Measurements from ENCODE around the gene GLTP.
"Not testable (repeated sequence)": the region's sequence is repeated elsewhere in the genome, so short reads cannot be mapped to it uniquely, and the experiment has no call there.

GLTP gene

DNA sequence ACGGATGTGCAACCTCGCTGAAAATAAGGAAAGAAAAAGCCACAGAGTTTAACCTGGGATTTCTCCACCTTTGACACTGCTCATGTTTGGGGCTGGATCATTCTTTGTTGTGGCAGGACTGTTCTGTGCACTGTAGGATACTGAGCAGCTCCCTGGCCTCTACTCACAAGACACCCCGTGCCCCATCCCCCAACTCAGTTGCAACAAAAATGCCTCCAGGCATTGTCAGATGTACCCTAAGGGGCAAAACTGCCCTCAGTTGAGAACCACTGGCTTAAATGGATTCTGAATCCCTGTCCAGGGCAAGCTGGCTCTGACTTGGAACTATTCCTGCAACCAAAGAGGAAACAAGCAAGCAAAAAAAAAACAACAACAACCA, 2.1 kb downstream of the GLTP start:
- DNase-seq = no peak
- peak overlapping the region; percentile 94 for H3K4me3 Mint-ChIP-seq
- peaks cover 42% of the 10 kb centered on the region for H3K4me1 Mint-ChIP-seq
- H3K27me3 Mint-ChIP-seq = peaks cover 15% of the 10 kb centered on the region
- no peaks in the 10 kb centered on the region for H3K9me3 Mint-ChIP-seq
- H3K27ac Mint-ChIP-seq = no peak overlapping the region
- CTCF ChIA-PET = interaction anchor here (1.1 to 1.9 kb wide), 4 partner anchors 24 to 74 kb away, joined by 4 to 6 read pairs (median 4); no protein-coding TSS in a partner anchor
- no peaks in the 10 kb centered on the region for H3K36me3 Mint-ChIP-seq

DNA sequence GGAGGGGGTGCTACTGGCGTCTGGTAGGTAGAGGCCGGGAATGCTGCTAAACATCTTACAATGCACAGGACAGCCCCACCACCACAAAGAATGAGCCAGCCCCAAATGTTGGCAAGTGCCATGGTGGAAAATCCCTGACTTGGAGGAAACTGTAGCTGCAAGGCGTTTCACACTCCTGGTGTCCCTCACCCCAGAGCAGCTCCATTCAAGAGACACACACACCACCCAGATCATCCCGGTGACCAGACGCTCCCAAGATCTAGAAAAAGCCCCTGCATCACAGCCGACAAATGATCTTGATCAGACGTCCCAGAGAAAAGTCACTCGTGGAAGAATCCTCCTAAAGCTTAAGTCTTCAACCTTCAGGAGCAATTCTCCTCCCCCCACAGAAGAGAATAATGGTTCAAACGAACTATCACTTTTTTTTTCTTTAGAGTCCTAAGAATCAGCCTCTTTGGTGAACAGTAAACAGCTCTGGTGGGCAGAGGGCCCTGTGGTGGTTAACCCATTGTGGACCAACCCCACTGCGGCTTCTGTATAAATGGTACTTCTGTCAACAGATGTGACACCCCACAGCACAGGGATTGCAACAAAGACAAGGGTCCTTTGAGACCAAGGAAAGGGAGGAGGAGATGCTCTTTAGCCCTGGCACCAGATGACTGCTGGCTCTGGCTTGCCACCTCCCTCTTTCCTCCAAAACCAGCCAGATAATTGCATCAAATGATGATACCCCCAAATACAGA, 2.7 kb downstream of the GLTP start:
- peaks cover 42% of the 10 kb centered on the region for H3K4me1 Mint-ChIP-seq
- peaks cover 9% of the 10 kb centered on the region for H3K27me3 Mint-ChIP-seq
- CTCF ChIA-PET = interaction anchor here (1.1 to 1.9 kb wide), 4 partner anchors 24 to 73 kb away, joined by 4 to 6 read pairs (median 4); no protein-coding TSS in a partner anchor
- H3K27ac Mint-ChIP-seq = no peak overlapping the region
- no peaks in the 10 kb centered on the region for H3K9me3 Mint-ChIP-seq
- peak overlapping the region; percentile 25 for H3K4me3 Mint-ChIP-seq
- H3K36me3 Mint-ChIP-seq = peaks cover 1% of the 10 kb centered on the region
- DNase-seq = no peak

DNA sequence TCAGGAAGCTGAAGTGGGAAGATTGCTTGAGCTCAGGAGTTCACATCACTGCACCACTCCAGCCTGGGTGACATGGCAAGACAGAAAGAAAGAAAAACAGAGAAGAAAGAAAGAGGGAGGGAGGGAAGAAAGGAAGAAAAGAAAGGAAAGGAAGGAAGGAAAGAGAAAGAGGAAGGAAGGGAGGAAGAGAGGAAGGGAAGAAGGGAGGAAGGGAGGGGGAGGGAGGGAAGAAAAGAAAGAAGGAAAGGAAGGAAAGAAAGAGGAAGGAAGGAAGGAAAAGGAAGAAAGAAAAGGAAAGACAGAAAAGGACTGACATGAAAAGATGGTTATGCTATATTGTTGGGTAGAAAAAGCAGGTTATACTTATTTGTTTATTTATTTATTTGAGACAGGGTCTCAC, 3.9 kb downstream of the GLTP start:
- CTCF ChIA-PET = interaction anchor here (1.1 to 1.9 kb wide), 2 partner anchors 31 to 71 kb away, joined by 3 to 4 read pairs; no protein-coding TSS in a partner anchor
- Mint-ChIP-seq H3K9me3 (no peaks in the 10 kb centered on the region), H3K27ac (no peak overlapping the region), H3K36me3 (peaks cover 5% of the 10 kb centered on the region), H3K4me3 (no peak overlapping the region), H3K27me3 (no peaks in the 10 kb centered on the region), H3K4me1 (peaks cover 44% of the 10 kb centered on the region)
- no peak for DNase-seq

DNA sequence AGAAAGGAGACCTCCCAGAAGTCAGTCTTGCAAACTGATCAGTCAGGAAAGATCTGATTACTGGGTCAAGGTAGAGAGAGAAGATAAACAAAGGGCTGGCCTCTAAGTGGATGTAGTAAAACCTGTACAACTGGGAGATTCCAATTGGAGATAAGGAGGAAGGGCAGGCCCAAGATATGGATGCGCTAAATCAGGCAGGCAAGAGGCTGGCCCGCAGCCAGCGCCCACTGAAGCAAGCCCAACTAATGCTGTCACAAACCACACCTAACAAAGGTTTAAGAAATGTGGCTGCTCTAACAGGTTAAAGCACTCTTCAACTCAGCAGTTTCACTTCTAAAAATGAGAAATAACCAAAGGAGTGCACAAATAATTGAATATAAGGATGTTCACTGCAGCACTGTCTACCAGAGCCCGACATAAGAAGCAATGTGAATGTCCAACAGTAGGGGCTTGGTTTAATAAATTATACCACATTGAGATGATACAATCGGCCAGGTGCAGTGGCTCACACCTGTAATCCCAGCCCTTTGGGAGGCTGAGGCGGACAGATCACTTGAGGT, 4.7 kb downstream of the GLTP start:
- CTCF ChIA-PET = interaction anchor here (1.1 kb wide), 1 partner anchor 30 kb away, joined by 3 read pairs; no protein-coding TSS in a partner anchor
- H3K27me3 Mint-ChIP-seq = no peaks in the 10 kb centered on the region
- DNase-seq = no peak
- H3K27ac Mint-ChIP-seq = no peak overlapping the region
- H3K36me3 Mint-ChIP-seq = peaks cover 6% of the 10 kb centered on the region
- peaks cover 37% of the 10 kb centered on the region for H3K4me1 Mint-ChIP-seq
- no peak overlapping the region for H3K4me3 Mint-ChIP-seq
- no peaks in the 10 kb centered on the region for H3K9me3 Mint-ChIP-seq

DNA sequence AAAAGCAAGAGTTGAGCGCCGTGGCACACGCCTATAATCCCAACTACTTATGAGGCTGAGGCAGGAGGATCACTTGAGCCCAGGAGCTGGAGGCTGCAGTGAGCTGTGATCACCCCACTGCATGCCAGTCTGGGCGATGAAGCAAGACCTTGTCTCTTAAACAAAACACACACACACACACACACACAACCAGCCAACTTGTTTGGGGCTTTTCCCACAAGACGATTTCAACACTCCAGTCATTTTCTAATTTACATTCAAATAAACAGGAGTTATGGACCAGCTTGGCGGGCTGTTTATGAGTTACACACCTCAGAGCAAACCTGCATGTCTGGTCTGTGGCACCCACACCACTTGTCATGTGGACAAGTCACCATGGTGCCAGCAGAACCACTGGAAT, 6.7 kb downstream of the GLTP start:
- peaks cover 6% of the 10 kb centered on the region for H3K36me3 Mint-ChIP-seq
- no peaks in the 10 kb centered on the region for H3K9me3 Mint-ChIP-seq
- peaks cover 22% of the 10 kb centered on the region for H3K4me1 Mint-ChIP-seq
- no peaks in the 10 kb centered on the region for H3K27me3 Mint-ChIP-seq
- H3K27ac Mint-ChIP-seq = no peak overlapping the region
- H3K4me3 Mint-ChIP-seq = no peak overlapping the region
- DNase-seq = no peak
- CTCF ChIA-PET = interaction anchor here (1.5 to 2.3 kb wide), 2 partner anchors 14 to 20 kb away, joined by 3 to 6 read pairs; no protein-coding TSS in a partner anchor

DNA sequence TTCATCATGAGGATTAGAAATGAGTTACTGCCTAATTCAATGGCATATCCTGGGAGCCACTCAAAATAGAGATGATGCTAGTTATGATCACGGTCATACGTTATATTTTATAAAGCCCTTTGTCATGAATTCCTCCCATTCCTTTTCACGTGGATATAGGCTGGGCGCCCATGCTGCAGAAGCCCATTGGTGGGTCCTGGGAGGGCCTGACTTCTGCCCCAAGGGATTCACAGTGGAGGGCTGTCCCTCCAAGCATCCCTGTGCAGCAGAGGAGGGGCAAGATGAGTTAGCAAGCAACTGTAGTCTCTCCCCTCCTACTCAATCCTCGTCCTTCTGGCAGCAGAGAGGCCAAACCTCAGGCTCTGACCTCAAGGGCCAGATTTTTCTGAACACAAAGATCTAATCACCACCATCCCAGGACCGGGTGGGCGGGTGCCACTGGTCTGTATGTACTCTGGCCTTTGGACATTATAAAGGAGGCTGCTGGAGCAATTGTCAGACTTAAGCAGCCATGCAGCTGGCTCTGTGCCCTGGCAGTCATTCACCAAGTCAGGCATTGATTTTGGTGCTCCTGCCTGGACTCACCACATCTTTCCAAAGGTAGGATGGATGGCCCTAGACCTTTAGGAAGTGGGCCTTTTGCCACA, 8.6 kb downstream of the GLTP start:
- no peaks in the 10 kb centered on the region for H3K9me3 Mint-ChIP-seq
- CTCF ChIA-PET = interaction anchor here (2.3 kb wide), 1 partner anchor 18 kb away, joined by 6 read pairs; no protein-coding TSS in a partner anchor
- no peak overlapping the region for H3K4me3 Mint-ChIP-seq
- H3K27me3 Mint-ChIP-seq = no peaks in the 10 kb centered on the region
- H3K36me3 Mint-ChIP-seq = peaks cover 6% of the 10 kb centered on the region
- peaks cover 12% of the 10 kb centered on the region for H3K4me1 Mint-ChIP-seq
- H3K27ac Mint-ChIP-seq = no peak overlapping the region
- DNase-seq = no peak

DNA sequence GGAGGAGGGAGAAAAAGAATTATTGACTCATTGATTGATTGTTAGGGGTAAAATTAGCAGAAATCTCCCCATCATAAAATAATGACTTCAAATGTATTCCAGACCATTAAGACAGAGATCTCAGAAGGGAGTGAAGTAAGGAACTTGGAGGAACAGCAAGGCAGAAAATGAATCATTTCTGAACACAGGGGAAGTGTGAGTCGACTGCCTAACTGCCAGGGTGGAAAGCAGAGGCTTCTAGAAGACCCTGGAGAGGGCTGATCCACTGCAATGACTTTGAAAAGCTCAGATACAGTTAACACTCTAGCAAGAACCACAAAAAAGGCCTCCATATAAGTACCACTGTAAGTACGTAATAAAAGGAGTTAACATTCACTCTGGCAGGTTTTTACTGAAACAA, 9.7 kb downstream of the GLTP start:
- DNase-seq = no peak
- Mint-ChIP-seq H3K4me3 (no peak overlapping the region), H3K4me1 (peaks cover 7% of the 10 kb centered on the region), H3K36me3 (peaks cover 6% of the 10 kb centered on the region), H3K9me3 (no peaks in the 10 kb centered on the region), H3K27ac (no peak overlapping the region), H3K27me3 (no peaks in the 10 kb centered on the region)
- CTCF ChIA-PET = no interaction called here

DNA sequence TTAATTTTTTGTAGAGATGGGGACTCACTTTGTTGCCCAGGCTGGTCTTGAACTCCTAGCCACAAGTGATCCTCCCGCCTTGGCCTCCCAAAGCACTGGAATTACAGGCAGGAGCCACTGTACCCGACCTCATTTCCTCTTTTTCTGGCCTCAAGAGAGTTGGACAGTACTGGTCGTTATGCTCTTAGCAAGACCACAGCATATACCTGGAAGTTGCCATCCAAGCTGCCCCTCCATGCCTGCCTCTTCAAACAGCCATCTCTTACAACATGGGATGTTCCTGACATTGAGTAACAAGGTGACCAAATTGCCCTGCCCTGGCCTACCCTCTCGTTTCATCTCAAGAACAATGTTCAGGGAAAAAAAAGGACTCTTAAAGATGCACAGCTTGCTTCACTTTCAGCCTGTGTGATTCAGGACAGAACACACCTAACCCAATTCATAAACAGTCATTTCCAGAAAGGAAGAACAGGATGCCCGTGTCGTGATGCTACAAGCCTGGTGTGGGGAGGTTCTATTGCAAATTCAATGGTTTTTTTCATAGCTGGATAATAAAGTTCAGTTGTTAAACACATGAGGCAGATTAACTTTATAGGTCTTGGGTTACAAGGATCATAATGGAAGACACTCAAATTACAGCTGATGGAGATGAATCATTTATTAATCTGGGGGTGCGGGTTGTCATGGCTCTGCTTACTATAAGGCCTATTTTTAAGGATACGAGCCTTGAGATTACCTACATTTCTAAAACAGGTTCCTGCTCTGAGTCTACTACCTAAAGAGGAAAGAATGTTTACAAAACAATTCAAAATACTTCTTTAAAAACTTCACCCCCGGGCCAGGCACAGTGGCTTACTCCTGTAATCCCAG, 11.9 kb downstream of the GLTP start:
- Mint-ChIP-seq H3K4me3 (no peak overlapping the region), H3K36me3 (peaks cover 6% of the 10 kb centered on the region), H3K4me1 (peaks cover 19% of the 10 kb centered on the region), H3K27ac (no peak overlapping the region), H3K27me3 (no peaks in the 10 kb centered on the region), H3K9me3 (no peaks in the 10 kb centered on the region)
- no peak for DNase-seq
- CTCF ChIA-PET = interaction anchor here (2.9 kb wide), 1 partner anchor 15 kb away, joined by 10 read pairs; no protein-coding TSS in a partner anchor

DNA sequence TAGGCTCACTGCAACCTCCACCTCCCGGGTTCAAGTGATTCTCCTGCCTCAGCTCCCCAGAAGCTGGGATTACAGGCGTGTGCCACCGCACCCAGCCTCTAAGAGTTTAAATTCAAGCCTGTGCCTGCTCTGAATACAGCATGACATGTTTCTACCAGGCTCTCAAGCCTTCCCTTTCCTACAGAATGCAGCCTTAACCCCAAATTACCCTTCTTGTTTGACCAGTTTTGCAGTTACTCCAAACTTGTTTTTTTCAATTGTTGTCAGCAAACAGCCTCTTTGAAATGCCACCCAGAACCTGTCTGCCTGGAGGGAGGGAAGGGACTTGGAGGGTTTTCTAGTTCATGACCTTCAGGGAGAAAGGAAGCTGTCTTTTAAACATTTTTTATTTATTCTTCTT, 15.4 kb downstream of the GLTP start:
- peaks cover 18% of the 10 kb centered on the region for H3K4me1 Mint-ChIP-seq
- no peak for DNase-seq
- CTCF ChIA-PET = interaction anchor here (2.1 to 3.1 kb wide), 2 partner anchors 12 to 19 kb away, joined by 6 to 21 read pairs; no protein-coding TSS in a partner anchor
- no peak overlapping the region for H3K27ac Mint-ChIP-seq
- H3K27me3 Mint-ChIP-seq = no peaks in the 10 kb centered on the region
- no peaks in the 10 kb centered on the region for H3K36me3 Mint-ChIP-seq
- no peaks in the 10 kb centered on the region for H3K9me3 Mint-ChIP-seq
- H3K4me3 Mint-ChIP-seq = no peak overlapping the region

DNA sequence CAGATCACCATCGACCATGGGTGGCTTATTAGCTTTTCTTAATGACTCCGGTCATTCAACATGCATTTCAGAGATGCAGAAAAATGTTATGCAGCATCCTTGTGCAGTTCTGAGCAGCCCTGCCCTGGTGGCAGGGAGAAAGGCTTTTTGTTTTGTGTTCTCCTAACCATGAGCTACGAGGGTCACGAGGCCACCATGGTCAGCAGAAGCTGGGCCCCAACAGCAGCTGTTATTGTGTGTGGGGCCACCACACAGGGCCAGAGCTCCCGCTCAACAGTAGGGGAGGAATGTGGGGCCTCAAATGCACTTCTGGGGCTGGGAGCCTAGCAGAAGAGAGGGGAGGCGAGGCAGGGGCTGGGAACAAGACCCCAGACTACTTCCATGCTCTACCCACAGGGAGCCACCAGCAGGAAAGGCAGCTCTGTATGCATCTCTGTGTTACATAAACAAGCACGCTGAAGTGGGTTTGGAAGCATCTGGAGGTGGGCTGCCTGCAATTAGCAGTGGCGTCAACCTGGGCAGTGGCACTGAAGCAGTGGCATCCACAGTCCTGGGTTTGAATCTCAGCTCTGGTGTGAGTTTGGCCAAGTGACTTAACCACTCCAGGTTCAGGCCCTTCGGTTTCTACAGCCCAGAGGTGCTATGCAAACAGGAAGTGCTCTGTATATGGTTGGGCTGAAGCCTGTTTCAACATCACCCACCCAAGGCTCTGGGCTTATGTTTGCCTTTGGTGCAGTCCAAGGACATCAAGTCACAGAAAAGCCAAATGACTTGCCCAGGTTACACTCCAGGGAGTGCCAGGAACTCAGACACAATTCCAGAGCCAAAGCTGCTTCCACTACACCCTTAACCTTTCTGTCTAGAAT, 16.3 kb downstream of the GLTP start:
- peaks cover 18% of the 10 kb centered on the region for H3K4me1 Mint-ChIP-seq
- no peaks in the 10 kb centered on the region for H3K27me3 Mint-ChIP-seq
- H3K36me3 Mint-ChIP-seq = no peaks in the 10 kb centered on the region
- CTCF ChIA-PET = interaction anchor here (3.1 kb wide), 1 partner anchor 11 kb away, joined by 21 read pairs; no protein-coding TSS in a partner anchor
- no peak overlapping the region for H3K4me3 Mint-ChIP-seq
- no peaks in the 10 kb centered on the region for H3K9me3 Mint-ChIP-seq
- H3K27ac Mint-ChIP-seq = peak overlapping the region; percentile 70
- DNase-seq = peak; percentile 34

DNA sequence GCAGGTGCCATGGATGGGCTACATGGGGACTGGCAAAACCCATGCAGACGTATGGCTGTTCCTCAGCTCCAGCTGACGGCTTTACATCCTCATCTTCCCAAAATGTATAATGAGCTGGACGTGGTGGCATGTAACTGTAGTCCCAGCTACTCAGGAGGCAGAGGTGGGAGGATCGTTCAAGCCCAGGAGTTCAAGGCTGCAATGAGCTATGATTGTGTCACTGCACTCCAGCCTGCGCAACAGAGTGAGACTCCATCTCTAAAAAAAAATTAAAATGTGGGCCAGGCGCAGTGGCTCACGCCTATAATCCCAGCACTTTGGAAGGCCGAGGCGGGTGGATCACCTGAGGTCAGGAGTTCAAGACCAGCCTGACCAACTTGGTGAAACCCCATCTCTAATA, 17.9 kb downstream of the GLTP start:
- CTCF ChIA-PET, H3K27ac Mint-ChIP-seq: not testable (repeated sequence)

DNA sequence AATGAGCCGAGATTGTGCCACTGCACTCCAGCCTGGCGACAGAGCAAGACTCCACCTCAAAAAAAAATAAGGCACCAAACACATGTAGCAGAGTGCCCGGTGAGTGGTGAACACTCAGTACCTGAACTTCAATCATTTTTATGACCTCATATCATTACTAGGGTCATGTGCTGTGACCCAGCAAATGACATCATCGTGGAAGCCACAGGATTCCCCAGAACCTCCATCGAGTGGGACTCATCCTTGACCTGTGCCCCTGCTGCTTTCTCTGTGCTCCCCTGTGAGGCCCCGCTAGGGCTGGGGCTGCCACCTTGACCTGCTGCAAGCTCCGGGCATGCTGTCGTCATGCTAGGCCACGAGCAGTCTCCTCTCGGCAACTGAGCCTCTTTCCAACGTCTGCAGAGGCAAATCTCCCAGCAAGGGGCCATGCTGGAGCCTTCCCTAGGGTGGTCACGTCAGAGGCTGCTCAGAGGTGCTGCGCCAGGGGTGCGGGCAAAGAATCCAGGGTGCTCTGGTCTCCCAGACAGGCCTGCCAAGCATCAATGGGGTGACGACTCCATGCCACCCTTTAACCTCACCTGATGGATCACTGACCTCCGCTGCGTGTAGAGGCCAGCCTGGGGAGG, 18.5 kb downstream of the GLTP start:
- H3K9me3 Mint-ChIP-seq = no peaks in the 10 kb centered on the region
- CTCF ChIA-PET = no interaction called here
- no peaks in the 10 kb centered on the region for H3K27me3 Mint-ChIP-seq
- H3K4me3 Mint-ChIP-seq = no peak overlapping the region
- no peak for DNase-seq
- peaks cover 2% of the 10 kb centered on the region for H3K36me3 Mint-ChIP-seq
- H3K27ac Mint-ChIP-seq = no peak overlapping the region
- peaks cover 28% of the 10 kb centered on the region for H3K4me1 Mint-ChIP-seq

More for the DNA sequence above, 17.9 kb downstream of the GLTP start:
- peaks cover 28% of the 10 kb centered on the region for H3K4me1 Mint-ChIP-seq
- DNase-seq, H3K4me3 Mint-ChIP-seq, H3K27me3 Mint-ChIP-seq, H3K36me3 Mint-ChIP-seq, H3K9me3 Mint-ChIP-seq: not testable (repeated sequence)

DNA sequence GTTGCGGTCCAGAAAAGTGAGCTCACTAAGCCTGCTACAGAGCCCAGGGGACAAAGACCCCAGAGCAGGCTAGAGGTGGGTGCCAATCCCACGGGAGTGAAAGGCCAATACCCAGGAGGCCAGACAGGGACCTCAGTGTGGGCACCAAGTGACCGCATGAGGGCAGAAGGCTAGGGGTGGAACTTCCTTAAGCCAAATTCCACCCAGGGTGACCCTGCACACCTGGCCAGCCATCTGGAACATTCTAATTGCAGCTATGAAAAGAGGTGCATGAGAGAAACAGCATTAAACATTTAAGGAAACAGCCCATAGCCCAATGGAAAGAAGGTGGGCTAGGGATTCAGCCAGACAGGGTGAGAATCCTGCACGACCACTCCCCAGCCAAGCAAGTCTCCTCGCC, 19.4 kb downstream of the GLTP start:
- no peak overlapping the region for H3K4me3 Mint-ChIP-seq
- CTCF ChIA-PET = no interaction called here
- no peak for DNase-seq
- peaks cover 2% of the 10 kb centered on the region for H3K36me3 Mint-ChIP-seq
- H3K9me3 Mint-ChIP-seq = no peaks in the 10 kb centered on the region
- peaks cover 28% of the 10 kb centered on the region for H3K4me1 Mint-ChIP-seq
- no peak overlapping the region for H3K27ac Mint-ChIP-seq
- no peaks in the 10 kb centered on the region for H3K27me3 Mint-ChIP-seq
